Ureter (tissue), 1 donor: ENCODE data around the gene HRNR. TPM values are rescaled to one million over a fixed set of nuclear protein-coding genes. Genes with fewer than 3 reads are reported as not detected.
"Not testable (repeated sequence)": the region's sequence is repeated elsewhere in the genome, so short reads cannot be mapped to it uniquely, and the experiment has no call there.

Experiments
- DNase-seq: peaks from one replicate; pipeline ENCODE4 v3.0.0-alpha.2; 2020; ENCODE audit warnings: low spot score
- total RNA-seq: library from RNA; stranded (reverse); gene quantifications from one replicate; pipeline ENCODE4 v1.2.4, GENCODE V29; 2023
- donor health status: DM: yes; HTN: yes; CAD: no.

The HRNR gene
- total RNA-seq = not detected

DNA sequence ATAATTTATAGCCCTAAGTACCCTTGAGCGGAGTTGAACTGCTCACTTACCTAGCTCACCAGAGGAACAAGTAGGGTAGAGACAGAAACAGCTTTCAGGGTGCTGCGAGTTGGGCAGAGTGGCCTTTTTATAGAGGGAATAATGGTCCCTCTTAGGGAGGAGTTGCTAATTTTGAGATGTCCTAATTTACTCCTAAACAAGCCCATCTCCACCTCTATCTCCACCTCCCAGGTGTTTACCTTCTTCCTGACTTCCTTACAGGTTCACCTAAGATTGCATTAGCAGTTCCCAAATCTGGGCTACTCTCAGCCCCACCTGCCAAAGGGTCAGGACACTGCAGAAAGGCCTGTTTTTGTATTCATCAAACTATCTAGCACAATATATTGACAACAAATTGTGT is at the start of gene HRNR:
Gene HRNR, minus strand, starts transcription at position 101 of the 400 bp plus-strand sequence. CDS start 940 bp downstream, outside the sequence.
- no peak for DNase-seq

DNA sequence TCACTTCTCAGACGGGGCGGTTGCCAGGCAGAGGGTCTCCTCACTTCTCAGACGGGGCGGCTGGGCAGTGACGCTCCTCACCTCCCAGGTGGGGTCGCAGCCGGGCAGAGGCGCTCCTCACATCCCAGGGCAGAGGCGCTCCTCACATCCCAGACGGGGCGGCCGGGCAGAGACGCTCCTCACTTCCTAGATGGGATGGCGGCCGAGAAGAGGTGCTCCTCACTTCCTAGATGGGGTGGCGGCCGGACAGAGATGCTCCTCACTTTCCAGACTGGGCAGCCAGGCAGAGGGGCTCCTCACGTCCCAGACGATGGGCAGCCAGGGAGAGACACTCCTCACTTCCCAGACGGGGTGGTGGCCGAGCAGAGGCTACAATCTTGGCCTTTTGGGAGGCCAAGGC is 32.4 kb upstream of the HRNR start:
- DNase-seq = not testable (repeated sequence)

DNA sequence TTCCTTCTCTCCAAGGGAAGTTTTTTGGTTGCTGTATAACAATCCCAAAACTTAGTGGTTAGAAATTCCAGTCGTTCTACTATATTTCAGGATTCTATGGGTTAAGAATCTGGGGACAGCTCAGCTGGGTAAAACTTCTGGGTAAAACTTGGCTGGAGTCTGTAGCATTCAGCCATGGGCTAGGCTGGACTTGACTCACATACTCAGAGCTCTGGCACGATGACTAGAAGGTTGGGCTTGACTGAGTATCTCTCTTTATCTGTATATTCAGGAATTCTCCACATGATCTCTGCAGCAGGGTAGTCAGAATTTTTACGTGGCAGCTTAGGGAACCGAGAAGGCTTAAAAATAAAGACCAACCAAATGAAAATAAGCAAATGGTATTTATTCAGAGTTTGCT is 28.2 kb upstream of the HRNR start:
- DNase-seq = no peak

DNA sequence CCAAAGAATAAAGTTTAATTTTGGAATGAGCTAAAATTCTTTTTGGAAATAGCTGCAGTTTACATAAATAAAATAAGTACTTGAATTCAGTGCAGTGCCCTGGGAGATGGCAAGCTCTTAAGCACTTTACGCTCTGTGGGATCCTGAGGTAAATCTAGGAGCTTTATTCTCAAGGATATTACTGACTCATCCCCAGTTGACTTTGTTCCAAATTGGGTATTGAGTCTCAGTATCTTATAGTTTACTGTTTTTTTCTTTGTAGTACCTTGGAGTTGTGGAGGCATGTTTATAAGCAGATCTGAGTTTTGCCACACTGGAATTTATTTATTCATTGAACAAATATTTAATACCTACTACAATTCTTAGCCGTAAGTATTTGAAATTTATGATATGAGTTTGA is 27.4 kb upstream of the HRNR start:
- no peak for DNase-seq

DNA sequence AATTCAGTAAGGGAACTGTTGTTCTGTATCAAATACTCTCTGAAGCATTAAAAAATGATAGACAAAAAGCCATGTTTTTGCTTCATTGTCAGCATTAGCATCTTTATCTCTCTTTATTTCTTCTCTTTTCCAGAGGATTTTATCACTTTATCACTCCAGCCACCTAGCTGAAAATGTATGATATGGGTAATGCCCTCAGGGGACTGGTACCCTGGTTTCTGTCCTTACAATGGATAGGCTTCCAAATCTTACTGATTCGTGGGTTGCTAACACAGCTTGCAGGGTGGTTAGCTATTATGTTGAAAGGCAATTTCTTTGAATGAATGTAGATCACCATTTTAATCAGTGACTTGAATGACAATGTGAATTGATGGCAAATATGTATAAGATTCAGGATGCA is 23.3 kb upstream of the HRNR start:
- DNase-seq = no peak

DNA sequence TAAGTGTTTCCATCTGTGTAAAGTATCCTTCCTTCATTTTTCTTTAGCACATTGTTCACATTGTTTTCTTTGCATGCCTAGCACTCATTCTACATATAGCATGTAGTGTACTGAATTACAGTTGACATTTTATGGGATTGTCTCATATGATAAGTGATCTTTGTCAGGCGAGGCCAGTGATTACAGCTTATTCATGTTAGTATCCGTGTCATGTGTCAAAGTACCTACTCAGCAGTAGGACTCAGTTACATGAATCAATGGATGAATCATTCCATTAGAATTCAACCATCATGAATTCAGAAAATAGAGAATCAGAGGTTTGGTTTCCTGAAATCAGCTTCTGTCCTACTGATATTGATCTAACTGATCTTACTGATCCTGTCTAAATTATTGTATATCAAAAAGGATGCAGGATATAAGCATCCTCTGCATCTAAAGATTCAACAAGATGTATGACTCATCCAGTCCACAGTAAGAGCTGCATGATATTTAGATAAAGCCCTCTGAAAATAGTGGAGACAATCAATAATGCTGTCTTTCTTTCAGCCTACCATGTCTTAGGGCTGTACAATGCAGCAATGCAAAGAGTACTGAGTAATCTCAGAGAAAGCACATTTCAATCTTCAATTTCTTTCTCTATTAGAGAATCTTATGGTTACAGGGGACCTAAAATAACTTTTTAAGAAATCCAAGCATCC is 20.7 kb upstream of the HRNR start:
- DNase-seq = no peak

DNA sequence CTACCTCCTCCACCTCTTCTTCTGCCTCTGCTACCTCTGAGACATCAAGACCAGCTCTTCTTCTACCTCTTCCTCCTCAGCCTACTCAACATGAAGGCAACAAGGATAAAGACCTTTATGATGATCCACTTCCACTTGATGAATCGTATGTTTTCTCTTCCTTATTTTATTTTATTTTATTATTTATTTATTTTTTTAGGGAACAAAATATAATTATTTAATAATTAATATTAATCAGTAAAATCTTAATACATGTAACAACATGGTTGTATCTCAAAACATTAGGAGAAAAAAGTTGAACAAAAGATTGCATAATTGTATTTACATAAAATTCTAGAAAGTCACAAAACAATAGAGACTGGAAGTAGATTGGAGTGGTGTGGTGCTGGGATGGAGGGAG is 13.1 kb upstream of the HRNR start:
- DNase-seq = no peak

DNA sequence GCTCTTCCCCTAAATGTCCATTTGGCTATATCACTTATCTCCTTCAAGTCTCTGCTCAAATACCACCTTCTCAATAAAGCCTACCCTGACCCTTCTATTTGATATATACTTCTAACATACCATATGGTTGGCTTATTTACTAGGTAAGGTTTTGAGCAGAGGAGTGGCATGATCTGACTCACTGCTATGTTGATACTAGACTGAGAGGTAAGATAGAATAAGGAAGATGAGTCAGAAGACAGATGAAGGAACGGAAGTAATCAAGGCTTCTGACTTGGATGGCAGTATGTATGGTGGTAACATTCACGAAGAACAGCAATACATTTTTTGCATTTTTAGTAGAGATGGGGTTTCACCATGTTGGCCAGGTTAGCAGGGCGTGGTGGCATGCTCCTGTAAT is 4.8 kb upstream of the HRNR start:
- DNase-seq = no peak

DNA sequence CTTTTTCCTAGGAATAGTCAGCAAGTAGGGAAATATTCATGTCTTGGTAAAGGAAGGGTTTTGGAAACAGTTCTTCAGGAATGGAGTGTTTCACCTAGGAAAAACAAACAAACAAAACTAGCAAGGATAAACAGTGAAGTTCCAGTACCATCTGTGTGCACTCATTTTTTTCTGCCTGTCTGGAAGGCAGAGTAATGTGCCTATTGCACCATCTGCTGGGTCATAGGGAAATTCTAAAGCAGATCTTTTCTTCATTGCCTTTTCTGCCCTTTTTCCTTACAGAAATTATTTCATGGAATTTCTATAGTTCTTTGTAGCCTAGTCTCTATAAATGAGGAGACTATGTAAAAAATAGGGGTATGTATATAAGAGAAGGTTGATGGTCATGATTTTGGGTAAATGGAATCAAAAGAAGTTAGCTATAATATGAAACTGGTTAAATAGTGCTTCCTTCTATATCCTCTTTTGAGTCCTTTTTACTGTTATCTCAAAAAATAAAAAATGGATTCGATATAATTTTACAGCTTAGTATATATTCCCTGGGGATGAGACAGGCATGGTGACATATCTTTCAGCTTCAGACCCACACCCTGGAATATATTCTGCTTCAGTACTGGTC is 3.4 kb upstream of the HRNR start:
- DNase-seq = no peak

DNA sequence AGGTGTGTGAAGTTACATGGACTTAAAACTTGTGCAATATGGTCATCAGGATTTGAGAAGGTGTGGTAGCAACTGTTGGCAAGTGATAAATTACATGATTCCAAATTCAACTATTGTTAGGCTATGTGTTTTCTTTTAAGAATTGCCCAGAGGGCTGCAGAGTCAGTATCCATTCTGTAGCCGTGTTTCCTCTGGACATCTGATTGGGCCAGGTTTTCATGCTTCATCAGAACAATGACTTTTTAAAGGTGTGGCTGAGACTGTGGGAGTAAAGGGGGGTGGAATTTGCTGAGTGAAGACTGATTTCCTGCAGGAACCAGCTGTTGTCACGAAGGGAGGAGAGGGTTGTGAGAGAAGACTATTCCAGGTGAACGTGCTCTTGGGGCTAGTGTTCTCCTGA is 1.7 kb upstream of the HRNR start:
- DNase-seq = no peak

DNA sequence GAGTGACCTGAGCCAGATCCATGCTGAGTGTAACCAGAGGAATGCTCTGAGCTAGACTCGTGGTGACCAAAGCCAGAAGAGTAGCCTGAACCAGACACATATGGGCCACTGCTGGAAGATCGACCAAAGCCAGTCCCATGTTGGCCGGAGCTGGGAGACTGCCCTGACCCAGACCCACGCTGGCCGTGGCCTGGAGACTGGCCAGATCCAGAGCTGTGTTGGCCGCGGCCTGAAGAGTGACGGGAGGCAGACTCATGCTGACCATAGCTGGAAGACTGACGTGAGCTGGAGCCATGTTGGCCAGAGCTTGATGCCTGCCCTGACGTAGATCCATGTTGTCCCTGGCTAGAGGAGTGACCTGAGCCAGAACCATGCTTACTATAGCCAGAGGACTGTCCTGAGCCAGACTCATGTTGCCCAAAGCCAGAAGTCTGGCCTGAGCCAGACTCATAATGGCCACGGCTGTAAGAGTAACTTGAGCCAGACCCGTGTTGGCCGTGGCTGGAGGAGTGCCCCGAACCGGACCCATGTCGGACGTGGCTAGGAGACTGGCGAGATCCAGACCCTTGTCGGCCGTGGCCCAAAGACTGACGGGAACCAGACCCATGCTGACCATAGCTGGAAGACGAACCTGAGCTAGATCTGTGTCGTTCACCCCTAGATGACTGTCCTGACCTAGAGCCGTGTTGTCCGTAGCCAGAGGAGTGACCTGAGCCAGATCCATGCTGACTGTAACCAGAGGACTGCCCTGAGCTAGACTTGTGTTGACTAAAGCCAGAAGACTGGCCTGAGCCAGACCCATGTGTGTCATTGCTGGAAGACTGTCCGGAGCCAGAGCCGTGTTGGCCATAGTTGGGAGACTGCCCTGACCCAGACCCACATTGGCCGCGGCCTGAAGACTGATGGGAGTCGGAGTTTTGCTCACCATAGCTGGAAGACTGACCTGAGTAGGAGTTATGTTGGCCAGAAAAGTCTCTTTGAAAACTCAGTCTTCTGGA is 3.5 kb downstream of the HRNR start:
- DNase-seq = no peak

DNA sequence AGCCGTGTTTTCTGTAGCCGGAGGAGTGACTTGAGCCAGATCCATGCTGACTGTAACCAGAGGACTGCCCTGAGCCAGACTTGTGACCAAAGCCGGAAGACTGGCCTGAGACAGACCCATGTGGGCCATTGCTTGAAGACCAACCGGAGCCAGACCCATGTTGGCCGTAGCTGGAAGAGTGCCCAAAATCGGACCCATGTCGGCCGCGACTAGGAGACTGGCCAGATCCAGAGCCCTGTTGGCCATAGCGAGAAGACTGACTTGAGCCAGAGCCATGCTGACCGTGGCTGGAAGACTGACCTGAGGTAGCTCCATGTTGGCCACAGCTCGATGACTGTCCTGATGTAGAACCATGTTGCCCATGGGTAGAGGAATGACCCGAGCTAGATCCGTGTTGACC is 4.6 kb downstream of the HRNR start:
- DNase-seq = not testable (repeated sequence)

DNA sequence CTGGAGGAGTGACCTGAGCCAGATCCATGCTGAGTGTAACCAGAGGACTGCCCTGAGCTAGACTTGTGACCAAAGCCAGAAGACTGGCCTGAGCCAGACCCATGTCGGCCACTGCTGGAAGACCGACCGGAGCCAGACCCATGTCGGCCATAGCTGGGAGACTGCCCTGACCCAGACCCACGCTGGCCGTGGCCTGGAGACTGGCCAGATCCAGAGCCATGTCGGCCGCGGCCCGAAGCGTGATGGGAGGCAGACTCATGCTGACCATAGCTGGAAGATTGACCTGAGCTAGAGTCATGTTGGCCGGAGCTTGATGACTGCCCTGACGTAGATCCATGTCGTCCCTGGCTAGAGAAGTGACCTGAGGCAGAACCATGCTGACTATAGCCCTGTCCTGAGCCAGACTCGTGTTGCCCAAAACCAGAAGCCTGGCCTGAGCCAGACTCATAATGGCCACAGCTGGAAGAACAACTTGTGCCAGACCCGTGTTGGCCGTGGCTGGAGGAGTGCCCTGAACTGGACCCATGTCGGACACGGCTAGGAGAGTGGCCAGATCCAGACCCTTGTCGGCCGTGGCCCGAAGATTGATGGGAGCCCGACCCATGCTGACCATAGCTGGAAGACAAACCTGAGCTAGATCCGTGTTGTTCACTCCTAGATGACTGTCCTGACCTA is 5.1 kb downstream of the HRNR start:
- no peak for DNase-seq

DNA sequence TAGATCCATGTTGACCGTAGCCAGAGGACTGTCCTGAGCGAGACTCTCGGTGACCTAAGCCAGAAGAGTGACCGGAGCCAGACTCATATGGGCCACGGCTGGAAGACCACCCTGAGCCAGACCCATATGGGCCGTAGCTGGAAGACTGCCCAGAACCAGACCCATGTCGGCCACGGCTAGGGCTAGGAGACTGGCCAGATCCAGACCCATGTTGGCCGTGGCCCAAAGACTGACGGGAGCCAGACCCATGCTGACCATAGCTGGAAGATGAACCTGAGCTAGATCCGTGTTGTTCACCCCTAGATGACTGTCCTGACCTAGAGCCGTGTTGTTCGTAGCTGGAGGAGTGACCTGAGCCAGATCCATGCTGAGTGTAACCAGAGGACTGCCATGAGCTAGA is 8.4 kb downstream of the HRNR start:
- not testable (repeated sequence) for DNase-seq

DNA sequence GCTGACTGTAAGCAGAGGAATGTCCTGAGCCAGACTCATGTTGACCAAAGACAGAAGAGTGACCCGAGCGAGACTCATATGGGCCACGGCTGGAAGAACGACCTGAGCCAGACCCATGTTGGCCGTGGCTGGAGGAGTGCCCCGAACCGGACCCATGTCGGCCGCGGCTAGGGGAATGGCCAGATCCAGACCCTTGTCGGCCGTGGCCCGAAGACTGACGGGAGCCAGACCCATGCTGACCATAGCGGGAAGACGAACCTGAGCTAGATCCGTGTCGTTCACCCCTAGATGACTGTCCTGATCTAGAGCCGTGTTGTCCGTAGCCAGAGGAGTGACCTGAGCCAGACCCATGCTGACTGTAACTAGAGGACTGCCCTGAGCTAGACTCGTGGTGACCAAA is 9.1 kb downstream of the HRNR start:
- DNase-seq = not testable (repeated sequence)

DNA sequence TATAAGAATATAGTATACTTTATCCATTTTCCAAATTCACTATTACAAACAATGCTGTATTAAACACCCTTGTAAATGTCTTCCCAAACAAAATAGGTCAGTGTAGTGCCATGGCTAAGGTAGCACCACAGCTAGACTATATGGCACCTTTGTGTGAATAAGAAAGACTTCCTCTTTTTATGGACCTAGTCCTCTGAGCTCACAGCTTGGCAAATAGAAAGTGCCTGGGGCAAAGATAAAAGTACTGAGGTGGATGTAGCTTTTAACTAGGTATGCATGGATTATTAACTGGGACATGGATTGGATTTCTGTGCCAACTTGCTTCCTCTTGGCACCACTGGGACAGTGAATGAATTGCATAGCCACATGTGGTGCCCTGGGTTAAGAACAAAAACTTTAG is 25.0 kb downstream of the HRNR start:
- DNase-seq = no peak

DNA sequence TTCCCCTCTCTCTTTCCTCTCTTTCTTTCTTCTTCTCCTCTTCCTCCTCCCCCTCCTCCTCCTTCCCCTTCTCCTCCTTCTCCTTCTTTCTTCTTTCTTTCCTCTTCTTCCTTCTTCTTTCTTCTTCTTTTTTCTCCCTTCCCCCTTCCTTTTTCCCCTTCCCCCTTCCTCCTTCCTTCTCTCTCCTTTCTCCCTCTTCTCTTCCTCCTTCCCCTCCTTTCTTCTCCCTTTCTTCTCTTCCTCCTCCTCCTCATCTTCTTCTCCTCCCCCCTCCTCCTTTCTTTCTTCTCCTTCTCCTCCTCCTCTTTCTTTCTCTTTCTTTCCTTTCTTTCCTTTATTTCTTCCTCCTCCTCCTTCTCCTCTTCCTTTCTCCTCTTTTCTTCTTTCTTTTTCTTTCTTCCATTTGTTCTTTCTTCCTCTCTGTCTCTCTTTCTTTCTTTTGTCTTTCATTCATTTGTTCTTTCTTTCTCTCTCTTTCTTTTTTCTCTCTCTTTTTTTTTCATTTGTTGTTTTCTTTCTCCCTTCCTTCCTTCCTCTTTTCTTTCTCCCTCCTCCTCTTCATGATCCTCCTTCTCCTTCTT is 26.5 kb downstream of the HRNR start:
- no peak for DNase-seq

DNA sequence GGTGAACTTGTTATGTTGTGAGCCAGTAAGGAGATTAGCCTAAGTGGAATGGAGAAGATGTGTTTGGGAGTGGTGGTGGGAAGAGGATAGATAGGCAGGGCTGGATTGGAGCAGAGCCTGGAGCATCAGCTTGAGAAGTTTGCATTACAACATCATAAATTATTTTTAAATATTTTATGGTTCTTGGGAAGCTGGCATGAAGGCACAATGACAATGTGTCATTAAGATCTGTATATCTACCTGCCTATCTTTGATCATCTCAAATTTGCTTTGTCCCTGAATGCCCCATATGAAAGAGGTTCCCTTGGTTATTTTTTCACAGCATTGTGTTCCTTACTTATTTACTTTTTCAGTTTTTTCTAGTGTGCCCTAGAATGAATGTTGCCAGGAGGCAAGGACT is 32.3 kb downstream of the HRNR start:
- no peak for DNase-seq

DNA sequence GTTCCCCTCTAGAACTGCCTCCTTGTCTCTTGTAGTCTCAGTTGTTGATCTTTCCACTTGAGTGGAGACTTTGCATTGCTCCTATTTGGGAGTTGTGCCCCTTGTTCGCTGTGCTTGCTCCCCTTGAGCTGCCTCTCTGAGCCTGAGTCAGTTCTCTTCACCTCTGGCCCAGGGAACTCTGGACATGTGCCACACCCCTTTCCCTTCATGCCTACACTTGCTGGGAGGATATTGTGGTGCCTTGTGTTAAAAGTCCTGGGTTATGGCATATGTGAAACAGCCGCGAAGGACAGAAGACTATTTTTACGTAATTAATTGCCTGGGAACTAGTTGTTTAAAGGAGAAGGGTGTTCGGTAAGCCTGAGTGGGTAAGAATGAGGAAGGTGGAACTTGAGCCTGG is 32.7 kb downstream of the HRNR start:
- DNase-seq = peak; percentile 54

DNA sequence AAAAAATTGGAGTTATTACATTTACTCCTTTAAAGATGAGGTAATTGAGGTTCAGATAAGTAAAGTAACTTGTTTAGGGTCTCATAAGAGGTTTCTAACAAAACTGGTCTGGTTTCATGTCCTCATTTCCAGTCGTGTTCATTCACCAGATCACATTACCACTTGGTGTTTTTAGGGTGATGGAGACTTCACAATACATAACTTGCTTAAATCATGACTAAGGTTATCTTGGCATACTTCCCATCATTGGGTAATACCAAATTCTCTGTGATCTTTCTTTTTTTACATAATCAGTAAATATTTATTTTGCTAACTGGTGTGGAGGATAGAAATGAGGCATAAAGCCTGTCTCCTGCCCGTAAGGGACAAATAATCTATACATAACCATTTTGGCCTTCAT is 33.4 kb downstream of the HRNR start:
- no peak for DNase-seq

DNA sequence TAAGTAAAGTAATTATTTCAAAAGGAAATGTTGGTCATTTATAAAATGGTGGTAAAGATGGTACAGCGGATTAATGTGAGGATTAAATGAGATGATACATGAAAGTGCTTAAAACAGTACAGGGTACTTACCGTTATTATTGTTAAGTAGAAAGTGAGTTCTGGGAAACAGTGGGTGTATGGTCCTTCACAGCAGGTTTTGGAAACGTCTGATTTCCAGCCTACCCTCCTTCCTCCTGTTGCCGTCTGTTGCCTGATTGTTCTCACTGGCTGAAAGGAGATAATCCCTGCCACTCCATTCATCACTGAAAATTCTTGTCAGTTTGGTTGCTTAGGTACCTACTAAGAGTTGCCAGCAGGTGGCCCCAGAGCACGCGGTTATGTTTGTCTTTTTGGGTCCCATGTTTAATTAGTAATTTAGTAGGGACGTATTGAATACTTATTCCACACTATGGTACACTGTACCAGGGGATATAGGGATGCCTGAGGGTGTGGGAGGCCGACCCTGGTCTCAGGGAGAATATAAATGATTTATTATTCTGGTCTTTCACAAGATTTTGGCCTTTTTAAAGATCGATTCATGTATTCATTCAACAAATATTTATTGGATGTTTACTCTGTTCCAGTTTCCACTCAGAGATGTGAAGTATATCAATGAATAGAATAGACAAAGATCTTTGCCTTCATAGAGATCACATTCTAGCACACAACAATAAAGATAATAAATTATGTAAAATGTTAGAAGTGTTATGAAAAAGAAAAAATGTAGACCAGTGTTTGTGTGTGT is 34.1 kb downstream of the HRNR start:
- peak; percentile 59 for DNase-seq
